ENCODE measurements around the gene HDAC4. TPM values are rescaled to one million over a fixed set of nuclear protein-coding genes. Genes with fewer than 3 reads are reported as not detected.

The HDAC4 gene
- total and polyA plus RNA-seq, 2 of the 8 experiments (the other 6 are each of a cell fraction or from before 2014, with no cell fraction given) = 15.4 to 31.5 TPM

DNA sequence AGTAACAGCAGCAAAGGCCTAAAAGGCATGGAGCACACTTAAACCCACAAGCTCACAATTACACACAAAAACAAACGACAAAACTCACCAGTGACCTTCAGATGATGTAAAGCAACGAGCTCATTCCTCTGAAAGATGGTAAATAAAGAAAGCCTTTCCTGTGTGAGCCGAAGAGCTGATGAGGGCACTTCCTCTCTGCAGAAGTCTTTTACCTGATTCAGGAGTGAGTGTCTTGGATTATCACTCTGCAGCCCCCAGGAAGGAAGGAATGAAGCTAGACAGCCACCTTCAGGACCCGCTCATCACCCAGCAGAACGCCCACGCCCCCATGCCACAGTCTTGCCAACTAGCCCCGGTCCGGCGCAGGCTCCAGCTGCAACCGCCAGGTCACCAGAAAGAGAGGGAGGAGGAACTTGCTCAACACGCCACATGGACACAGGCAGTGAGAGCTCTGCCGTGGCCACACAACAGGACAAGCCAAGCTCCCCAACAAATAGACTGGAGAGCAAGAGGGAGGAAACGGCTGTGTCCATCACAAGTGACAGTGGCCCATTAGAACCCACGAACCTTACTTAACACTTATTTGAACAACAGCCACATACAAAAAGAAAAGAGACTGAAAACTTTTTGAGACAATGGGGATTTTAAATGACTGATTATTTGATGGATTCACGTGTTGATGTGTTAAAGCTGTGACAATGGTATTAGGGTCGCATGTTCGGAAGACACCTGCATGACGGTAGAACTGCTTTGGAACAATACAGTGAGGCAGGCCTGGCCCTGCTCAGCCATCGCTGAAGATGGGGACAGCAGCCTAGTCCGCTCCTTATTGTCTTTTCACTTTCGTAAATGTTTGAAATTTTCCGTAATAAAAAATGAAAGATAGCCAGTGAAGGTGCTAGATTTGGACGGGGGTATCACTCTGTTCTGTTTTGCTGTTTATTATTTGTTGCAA lies 127.3 kb downstream of the HDAC4 start:
- Histone ChIP-seq H3K9ac (replicated peaks in 1 of 4; ENCODE audit: extremely low read depth in 1 of 4, low read depth in 3 of 4, low read length in 3 of 4) (no peak overlapping the region), H2BK12ac (ENCODE audit: low read depth, low read length) (no peak overlapping the region), H3K23me2 (ENCODE audit: low read depth, low read length) (no peaks in the 10 kb centered on the region; the same call in 1 of the 2 replicates), H3K79me1 (ENCODE audit: low read depth, low read length) (peaks cover 34% of the 10 kb centered on the region), H3K27ac (ENCODE audit: low read depth, low read length) (no peak overlapping the region), H3K56ac (replicated peaks; ENCODE audit: insufficient read length, low read depth, low read length) (no peak overlapping the region), H4K91ac (replicated peaks; ENCODE audit: insufficient read length, low read length) (no peak overlapping the region), H3K79me2 (ENCODE audit: control insufficient read depth in 1 of 2, insufficient read depth in 2 of 2, low read length in 2 of 2) (peaks cover 3 to 90% of the 10 kb centered on the region in 2 experiments; a peak in 2 of 4 replicates), H2BK20ac (ENCODE audit: low read length) (no peak overlapping the region), H2AK5ac (ENCODE audit: low read depth, low read length) (no peak overlapping the region), H2BK15ac (ENCODE audit: low read length) (no peak overlapping the region), H2BK120ac (replicated peaks; ENCODE audit: low read depth, low read length) (no peak overlapping the region), H4K20me1 (replicated peaks in 1 of 2; ENCODE audit: control insufficient read depth in 1 of 2, insufficient read depth in 2 of 2, low read length in 2 of 2) (peaks cover 15 to 26% of the 10 kb centered on the region in 2 experiments), H3K23ac (ENCODE audit: insufficient read length) (no peak overlapping the region), H3K27me3 (replicated peaks in 1 of 4; ENCODE audit: control insufficient read depth in 3 of 4, extremely low read depth in 1 of 4, insufficient read depth in 3 of 4, low read length in 3 of 4) (no peaks in the 10 kb centered on the region), H3K4me2 (ENCODE audit: insufficient read depth in 1 of 2, low read depth in 2 of 2, low read length in 2 of 2) (no peak overlapping the region), H3K14ac (ENCODE audit: insufficient read length) (no peak overlapping the region), H3K4me3 (ENCODE audit: extremely low read depth in 1 of 4, insufficient read depth in 2 of 4, low read depth in 3 of 4, low read length in 4 of 4) (no peak overlapping the region), H4K8ac (ENCODE audit: extremely low read depth, insufficient read depth, low read length) (no peak overlapping the region), H2BK5ac (ENCODE audit: low read depth, low read length) (no peak overlapping the region), H4K5ac (ENCODE audit: insufficient read length, low read depth, low read length) (no peak overlapping the region), H2AFZ (ENCODE audit: low read length) (no peak overlapping the region), H3K4ac (replicated peaks; ENCODE audit: insufficient read length, low read depth, low read length) (no peak overlapping the region), H3K4me1 (replicated peaks in 1 of 4; ENCODE audit: control insufficient read depth in 3 of 4, insufficient read depth in 4 of 4, low read length in 3 of 4) (peaks cover 0 to 6% (median 1%) of the 10 kb centered on the region in 4 experiments; a peak in 1 of 7 replicates), H3K36me3 (ENCODE audit: control insufficient read depth in 2 of 4, insufficient read depth in 4 of 4, low read length in 3 of 4) (no peaks in the 10 kb centered on the region), H3K18ac (ENCODE audit: extremely low read depth, low read length) (no peak overlapping the region), H3K9me3 (ENCODE audit: insufficient read depth in 2 of 2, low read depth in 1 of 2, low read length in 1 of 2) (no peaks in the 10 kb centered on the region)
- ChIA-PET CTCF (ENCODE audit: partially characterized antibody) (interaction anchor here (1.1 to 6.8 kb wide), 7 partner anchors 10 to 124 kb away, joined by 3 to 44 read pairs (median 3); no protein-coding TSS in a partner anchor), POLR2A (ENCODE audit: partially characterized antibody) (interaction anchor here (0.6 to 2.1 kb wide), 3 partner anchors 9 to 1830 kb away, joined by 3 to 4 read pairs (median 3); no protein-coding TSS in a partner anchor)
- WGBS, 2 experiments (ENCODE audit: extremely low coverage in 1 of 2, insufficient coverage in 1 of 2, insufficient read length in 1 of 2, insufficient replicate concordance in 2 of 2, low coverage in 1 of 2, low lambda C conversion rate in 2 of 2, missing lambda C conversion rate in 1 of 2) = 93% methylated on average over 23 of the region's 23 CpGs; no CpG with 5 or more reads in 1 of the 2 experiments
- TF ChIP-seq, protein P1, sequence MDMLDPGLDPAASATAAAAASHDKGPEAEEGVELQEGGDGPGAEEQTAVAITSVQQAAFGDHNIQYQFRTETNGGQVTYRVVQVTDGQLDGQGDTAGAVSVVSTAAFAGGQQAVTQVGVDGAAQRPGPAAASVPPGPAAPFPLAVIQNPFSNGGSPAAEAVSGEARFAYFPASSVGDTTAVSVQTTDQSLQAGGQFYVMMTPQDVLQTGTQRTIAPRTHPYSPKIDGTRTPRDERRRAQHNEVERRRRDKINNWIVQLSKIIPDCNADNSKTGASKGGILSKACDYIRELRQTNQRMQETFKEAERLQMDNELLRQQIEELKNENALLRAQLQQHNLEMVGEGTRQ (IDR thresholded peaks at IDR 0.05; ENCODE audit: low read length) = no peak
- TF ChIP-seq NANOG (IDR thresholded peaks at IDR 0.05; ENCODE audit: insufficient read depth, low read depth, low read length, poor library complexity, severe bottlenecking) = no peak
- FAIRE-seq = no peak
- no peak for DNase-seq (ENCODE audit: low read depth in 1 of 2, low spot score in 2 of 2)

All from H1 (cell line).